Endothelial cell of umbilical vein (primary cell): ENCODE data around the gene GARIN5A. TPM values are rescaled to one million over a fixed set of nuclear protein-coding genes. Genes with fewer than 3 reads are reported as not detected.

ENCODE experiments used
- BruUV-seq: library from RNA; stranded (reverse); fragments of 400-500 nt; replicated peaks from 2 replicates; lab custom pipeline; 2021; lab: Mats Ljungman, UMichigan
- CTCF ChIA-PET: fragments of 300-600, 350-600 bp; sonication (Branson Sonifier 250); formaldehyde crosslinking; loops from one replicate; lab custom pipeline; 2021; ENCODE audit warnings: antibody characterized with exemption, inconsistent platforms; lab: Charles Lee
- POLR2A ChIA-PET: fragments of 300-600, 350-600 bp; sonication (Branson Sonifier 250); formaldehyde crosslinking; loops from one replicate; lab custom pipeline; 2021; ENCODE audit warnings: antibody characterized with exemption, inconsistent platforms; lab: Charles Lee
- DNase-seq: peaks from one replicate; pipeline ENCODE4 v3.0.0-alpha.2; 2011; ENCODE audit warnings: low read depth, low spot score
- FAIRE-seq: peaks from 2 replicates; lab custom pipeline; 2011; peaks lifted over from hg19 to GRCh38; lab: Jason Lieb, UNC
- H2AFZ ChIP-seq: 2 replicates; pipeline ENCODE4 v1.6.0; 2012; ENCODE audit warnings: low read depth, low read length, control low read depth, inconsistent platforms
- H3K27ac ChIP-seq: 2 replicates; pipeline ENCODE4 v1.5.1; 2011; ENCODE audit warnings: low read depth, mild to moderate bottlenecking, control low read depth, low read length, moderate library complexity; ENCODE audit not compliant: insufficient read depth
- H3K27me3 ChIP-seq, 2 experiments: 2 replicates each; pipeline versions ENCODE4 v1.6.0 to v1.6.1; 2011; ENCODE audit warnings: low read length in 2 of 2, mixed read lengths in 1 of 2; ENCODE audit not compliant: control insufficient read depth in 2 of 2, insufficient read depth in 2 of 2
- H3K36me3 ChIP-seq, 2 experiments: 2 replicates in 1 of 2; 3 replicates in 1 of 2; pipeline ENCODE4 v1.5.1; 2011; ENCODE audit warnings: low read length in 2 of 2, mild to moderate bottlenecking in 1 of 2, moderate library complexity in 1 of 2; ENCODE audit not compliant: control insufficient read depth in 2 of 2, insufficient read depth in 2 of 2; ENCODE audit errors: extremely low read depth in 1 of 2
- H3K4me1 ChIP-seq: 3 replicates; pipeline ENCODE4 v1.5.1; 2011; ENCODE audit warnings: mild to moderate bottlenecking, low read length; ENCODE audit not compliant: control insufficient read depth, insufficient read depth; ENCODE audit errors: extremely low read depth
- H3K4me2 ChIP-seq: 2 replicates; pipeline ENCODE4 v1.6.1; 2011; ENCODE audit warnings: low read length, control low read depth, mixed read lengths; ENCODE audit not compliant: insufficient read depth
- H3K4me3 ChIP-seq, 3 experiments: fragments of 200-600 bp in 1 of 3; sonication (generic), shearing (Covaris generic) in 1 of 3; replicated peaks in 1 of 3; 2 replicates each; pipeline ENCODE4 v1.5.1; 2011 to 2016; ENCODE audit warnings: control low read depth in 3 of 3, low read length in 3 of 3, mild to moderate bottlenecking in 2 of 3, inconsistent platforms in 1 of 3, low read depth in 1 of 3, moderate library complexity in 1 of 3; ENCODE audit not compliant: insufficient read depth in 1 of 3
- H3K79me2 ChIP-seq: 2 replicates; pipeline ENCODE4 v1.6.0; 2012; ENCODE audit warnings: low read length, inconsistent platforms; ENCODE audit not compliant: control insufficient read depth, insufficient read depth
- H3K9ac ChIP-seq: replicated peaks from 2 replicates; pipeline ENCODE3; 2011; ENCODE audit warnings: low read length, control low read depth; ENCODE audit not compliant: insufficient read depth; ENCODE audit errors: extremely low read depth
- H3K9me1 ChIP-seq: replicated peaks from 3 replicates; pipeline ENCODE4 v1.6.0; 2011; ENCODE audit warnings: mild to moderate bottlenecking, low read length; ENCODE audit not compliant: control insufficient read depth, insufficient read depth; ENCODE audit errors: extremely low read depth
- H3K9me3 ChIP-seq: replicated peaks from 2 replicates; pipeline ENCODE4 v1.5.1; 2012; ENCODE audit warnings: low read length, inconsistent platforms; ENCODE audit not compliant: control insufficient read depth, insufficient read depth
- H4K20me1 ChIP-seq: replicated peaks from 2 replicates; pipeline ENCODE3; 2011; ENCODE audit warnings: mild to moderate bottlenecking, low read length; ENCODE audit not compliant: control insufficient read depth, insufficient read depth; ENCODE audit errors: extremely low read depth
- EZH2 ChIP-seq: IDR thresholded peaks from 2 replicates; pipeline ENCODE4 v1.6.1; 2012; ENCODE audit warnings: borderline replicate concordance, low read depth, mild to moderate bottlenecking, moderate library complexity, low read length, inconsistent platforms; ENCODE audit not compliant: severe bottlenecking
- FOS ChIP-seq: IDR thresholded peaks from 2 replicates; pipeline ENCODE4 v1.6.1; 2011; ENCODE audit warnings: mild to moderate bottlenecking, low read length, moderate library complexity, borderline replicate concordance; ENCODE audit not compliant: insufficient read depth
- JUN ChIP-seq: IDR thresholded peaks from 2 replicates; pipeline ENCODE4 v1.6.1; 2011; ENCODE audit warnings: borderline replicate concordance, low read depth; ENCODE audit not compliant: insufficient read length, insufficient read depth
- MYC ChIP-seq: IDR thresholded peaks from one replicate; pipeline ENCODE4 v1.6.1; 2011; ENCODE audit warnings: mild to moderate bottlenecking, low read depth, low read length
- POLR2AphosphoS5 ChIP-seq: IDR thresholded peaks from 2 replicates; pipeline ENCODE4 v1.6.1; 2012; ENCODE audit warnings: low read depth, mild to moderate bottlenecking, control low read depth, low read length, moderate library complexity; ENCODE audit not compliant: insufficient read depth
- dilution Hi-C: fragments of 300-500 bp; cut with MboI; formaldehyde crosslinking; loops from one replicate; pipeline ENCODE4 v1.15.0; 2019; ENCODE audit warnings: low sequenced_read_pairs; ENCODE audit not compliant: extremely low pct_ligation_motif_present
- intact Hi-C: fragments of 100-400 bp; cut with micrococcal nuclease; formaldehyde crosslinking; loops from one replicate; pipeline ENCODE4 v1.10.0; 2022
- polyA plus RNA-seq, 4 experiments: library from polyadenylated mRNA; depleted of rRNA in 3 of 4; stranded (reverse) in 3 of 4; unstranded in 1 of 4; fragments of >200 nt; gene quantifications; 2 replicates each; pipeline versions ENCODE4 v1.2.1 to v1.2.3, GENCODE V29; 2011 to 2012; ENCODE audit warnings: missing spikeins in 1 of 4
- total RNA-seq: library from RNA; stranded (reverse); gene quantifications from 2 replicates; pipeline ENCODE4 v1.2.3, GENCODE V29; 2021
- TF ChIP-seq, protein P1 (sequence below), 2 donors: IDR thresholded peaks; 1 replicate in 1 of 2; 2 replicates in 1 of 2; pipeline ENCODE4 v1.5.1; 2011; ENCODE audit warnings: low read length in 2 of 2, mild to moderate bottlenecking in 2 of 2, moderate library complexity in 2 of 2, control low read depth in 1 of 2, inconsistent platforms in 1 of 2, low read depth in 1 of 2; ENCODE audit not compliant: insufficient read depth in 1 of 2; ENCODE audit errors: extremely low read depth in 1 of 2
- TF ChIP-seq, protein P2 (sequence below): IDR thresholded peaks from 2 replicates; pipeline ENCODE4 v1.6.1; 2011; ENCODE audit not compliant: insufficient read depth, insufficient read length

Gene GARIN5A
- total and polyA plus RNA-seq, 2 donors (not counting 3 experiments of a cell fraction or from before 2014, with no cell fraction given): 0.44 to 0.76 TPM

DNA sequence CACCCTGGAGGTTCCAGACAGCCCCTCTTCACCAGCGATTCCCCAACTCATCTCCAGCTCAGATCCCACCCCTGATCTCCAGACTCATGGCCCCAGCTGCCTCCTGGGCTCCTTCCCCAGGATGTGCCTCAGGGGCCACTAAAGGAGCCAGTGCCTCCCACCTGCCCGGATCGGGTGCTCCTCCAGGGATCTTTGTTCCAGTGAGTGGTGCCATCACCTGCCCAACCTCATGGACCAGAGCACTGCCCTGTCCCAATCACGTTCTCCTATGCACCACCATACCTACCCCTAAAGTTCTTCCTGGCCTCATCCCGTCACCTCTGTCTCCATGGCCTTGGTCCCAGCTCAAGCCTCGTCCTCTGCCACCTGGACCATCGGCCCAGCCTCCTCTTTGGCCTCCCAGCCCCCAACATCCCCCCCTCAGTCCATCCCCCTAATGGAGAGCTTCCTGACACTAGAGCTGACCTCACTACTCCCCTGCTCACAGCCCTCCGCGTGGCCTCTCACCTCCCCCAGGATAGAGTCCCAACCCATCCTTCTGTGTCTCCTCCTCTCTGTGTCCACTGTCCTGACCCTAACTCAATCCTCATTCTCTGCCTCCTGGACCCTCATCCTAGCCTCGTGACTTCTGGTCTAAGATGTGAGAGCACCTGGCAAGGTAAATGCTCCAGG, 8.8 kb upstream of the GARIN5A start:
- Histone ChIP-seq H3K4me1 (no peaks in the 10 kb centered on the region), H3K4me2 (no peak overlapping the region), H3K9me1 (no peaks in the 10 kb centered on the region), H3K9me3 (no peaks in the 10 kb centered on the region), H3K9ac (no peak overlapping the region), H3K4me3 (no peak overlapping the region), H3K27ac (no peak overlapping the region), H2AFZ (no peak overlapping the region), H4K20me1 (no peaks in the 10 kb centered on the region), H3K36me3 (peaks cover 0 to 18% of the 10 kb centered on the region in 2 experiments), H3K27me3 (peaks cover 4 to 5% of the 10 kb centered on the region in 2 experiments), H3K79me2 (no peaks in the 10 kb centered on the region)
- BruUV-seq: no TSS peak
- ChIA-PET POLR2A (no interaction called here), CTCF (no interaction called here)
- no peak for DNase-seq
- no peak for FAIRE-seq
- intact Hi-C loops: no loop called here
- dilution Hi-C loops: no loop called here
- no peak for TF ChIP-seq FOS
- no peak for TF ChIP-seq POLR2AphosphoS5
- TF ChIP-seq JUN: no peak
- TF ChIP-seq, protein P1, sequence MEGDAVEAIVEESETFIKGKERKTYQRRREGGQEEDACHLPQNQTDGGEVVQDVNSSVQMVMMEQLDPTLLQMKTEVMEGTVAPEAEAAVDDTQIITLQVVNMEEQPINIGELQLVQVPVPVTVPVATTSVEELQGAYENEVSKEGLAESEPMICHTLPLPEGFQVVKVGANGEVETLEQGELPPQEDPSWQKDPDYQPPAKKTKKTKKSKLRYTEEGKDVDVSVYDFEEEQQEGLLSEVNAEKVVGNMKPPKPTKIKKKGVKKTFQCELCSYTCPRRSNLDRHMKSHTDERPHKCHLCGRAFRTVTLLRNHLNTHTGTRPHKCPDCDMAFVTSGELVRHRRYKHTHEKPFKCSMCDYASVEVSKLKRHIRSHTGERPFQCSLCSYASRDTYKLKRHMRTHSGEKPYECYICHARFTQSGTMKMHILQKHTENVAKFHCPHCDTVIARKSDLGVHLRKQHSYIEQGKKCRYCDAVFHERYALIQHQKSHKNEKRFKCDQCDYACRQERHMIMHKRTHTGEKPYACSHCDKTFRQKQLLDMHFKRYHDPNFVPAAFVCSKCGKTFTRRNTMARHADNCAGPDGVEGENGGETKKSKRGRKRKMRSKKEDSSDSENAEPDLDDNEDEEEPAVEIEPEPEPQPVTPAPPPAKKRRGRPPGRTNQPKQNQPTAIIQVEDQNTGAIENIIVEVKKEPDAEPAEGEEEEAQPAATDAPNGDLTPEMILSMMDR (IDR thresholded peaks at IDR 0.05; ENCODE audit: extremely low read depth in 1 of 2, insufficient read depth in 1 of 2, low read depth in 1 of 2, low read length in 2 of 2): no peak
- TF ChIP-seq MYC: no peak
- TF ChIP-seq EZH2: no peak
- TF ChIP-seq, protein P2, sequence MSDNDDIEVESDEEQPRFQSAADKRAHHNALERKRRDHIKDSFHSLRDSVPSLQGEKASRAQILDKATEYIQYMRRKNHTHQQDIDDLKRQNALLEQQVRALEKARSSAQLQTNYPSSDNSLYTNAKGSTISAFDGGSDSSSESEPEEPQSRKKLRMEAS: no peak
